Left renal cortex interstitium (tissue), 4 donors: ENCODE measurements around the gene HRH3. TPM values are rescaled to one million over a fixed set of nuclear protein-coding genes. Genes with fewer than 3 reads are reported as not detected.

Source experiments
- DNase-seq, 4 donors: peaks; one replicate each; pipeline ENCODE4 v3.0.0-alpha.2; 2013; ENCODE audit warnings: low read depth in 4 of 4, low spot score in 2 of 4, missing footprints in 1 of 4
- polyA plus RNA-seq, 4 donors: library from polyadenylated mRNA; unstranded; fragments of 120-200 nt; gene quantifications; one replicate each; pipeline ENCODE4 v1.2.1, GENCODE V29; 2013; ENCODE audit not compliant: insufficient read length in 4 of 4

The HRH3 gene
- polyA plus RNA-seq, 4 donors = 0.08 to 0.21 (median 0.14) TPM; not detected in 1

DNA sequence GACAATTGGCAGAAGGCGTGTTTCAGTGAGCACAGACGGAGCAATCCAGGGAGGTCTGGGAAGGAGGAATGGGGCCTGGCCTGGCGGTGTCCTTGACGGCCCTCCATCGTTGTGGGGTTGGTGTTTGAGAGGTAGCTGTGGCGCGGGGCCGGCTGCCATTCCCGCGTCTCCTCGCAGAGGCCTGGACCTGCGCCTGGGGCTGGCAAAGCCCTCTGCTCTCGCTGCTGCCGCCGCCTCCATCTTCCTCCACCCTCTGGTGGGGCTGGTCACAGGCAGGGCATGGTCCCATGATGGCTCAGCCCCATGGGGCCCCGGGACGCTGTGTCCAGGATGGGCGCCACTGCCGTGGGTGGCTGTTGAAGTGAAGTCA is 25.8 kb upstream of the HRH3 start:
- no peak for DNase-seq

DNA sequence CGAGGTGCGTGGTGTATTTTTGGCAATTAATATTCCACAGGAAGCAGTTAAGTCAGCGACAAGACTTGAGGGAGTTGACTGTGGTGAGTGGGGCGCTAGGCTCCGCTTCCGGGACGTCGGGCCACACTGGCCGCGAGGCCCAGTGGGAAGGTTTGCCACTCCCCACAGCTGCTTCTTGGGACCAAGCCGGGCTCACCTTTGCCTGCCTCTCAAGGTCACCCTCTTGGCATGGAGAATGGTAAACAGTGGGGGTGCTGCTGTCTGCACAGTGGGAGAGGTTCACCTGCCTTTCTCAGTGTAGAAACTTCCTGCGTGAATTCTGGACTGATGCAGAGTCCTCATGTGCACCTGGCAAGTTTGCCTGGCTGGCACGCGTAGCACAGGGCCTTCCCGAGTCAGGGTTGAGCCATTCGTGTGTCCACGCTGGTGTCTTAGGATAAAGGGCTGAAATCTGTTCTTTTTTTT is 24.6 kb upstream of the HRH3 start:
- DNase-seq = no peak

DNA sequence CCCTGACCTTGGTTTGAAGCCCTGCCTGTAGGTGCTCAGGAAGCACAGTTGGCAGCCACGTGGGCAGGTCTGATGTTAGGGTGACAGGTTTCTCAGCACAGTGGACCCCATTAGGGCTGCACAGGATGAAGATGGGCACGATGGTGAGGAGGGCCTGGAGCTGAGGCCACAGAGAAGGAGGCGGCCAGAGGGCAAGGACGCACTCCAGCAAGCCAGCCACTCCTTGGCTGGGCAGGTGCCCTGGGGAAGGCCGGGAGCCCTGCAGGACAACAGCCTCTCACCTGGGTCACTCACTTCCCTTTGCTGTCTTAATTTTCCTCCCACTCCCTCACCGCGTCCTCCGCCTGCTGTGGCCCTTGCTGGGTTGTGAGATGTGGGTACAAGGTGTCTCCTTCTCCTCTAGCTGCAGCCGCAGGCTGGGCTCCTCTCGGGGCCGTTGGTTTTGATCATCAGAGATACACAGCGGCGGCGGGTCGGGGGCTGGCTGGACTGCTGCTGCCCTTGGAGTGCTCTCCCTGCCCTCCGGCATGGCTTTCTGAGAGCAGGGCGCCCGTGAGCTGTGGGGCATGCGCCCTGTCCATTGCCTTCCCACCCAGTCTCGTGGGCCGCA is 23.9 kb upstream of the HRH3 start:
- DNase-seq = no peak

- no peak for DNase-seq
Measured at GRCh38 chr20:62243106-62243505, 23.0 kb upstream of the HRH3 start.

DNA sequence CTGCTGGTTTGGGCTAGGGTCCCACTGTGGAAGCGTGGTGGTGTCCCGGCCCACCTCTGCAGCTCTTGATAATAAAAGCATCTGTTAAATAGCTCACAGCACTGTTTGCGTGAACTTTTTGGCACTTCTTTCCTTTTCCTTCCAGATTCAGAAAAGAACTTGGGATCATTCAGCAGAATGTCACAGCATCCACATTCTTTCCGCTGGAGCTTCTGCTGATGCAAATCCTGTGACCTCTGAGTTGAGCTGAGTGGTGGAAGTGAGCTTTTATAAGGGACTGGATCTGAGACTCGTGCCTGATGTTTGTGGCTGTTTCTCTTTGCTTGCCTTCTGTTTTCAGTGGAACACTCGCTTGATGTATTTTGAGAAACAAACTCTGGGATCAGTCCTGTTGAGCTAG is 22.1 kb upstream of the HRH3 start:
- no peak for DNase-seq

DNA sequence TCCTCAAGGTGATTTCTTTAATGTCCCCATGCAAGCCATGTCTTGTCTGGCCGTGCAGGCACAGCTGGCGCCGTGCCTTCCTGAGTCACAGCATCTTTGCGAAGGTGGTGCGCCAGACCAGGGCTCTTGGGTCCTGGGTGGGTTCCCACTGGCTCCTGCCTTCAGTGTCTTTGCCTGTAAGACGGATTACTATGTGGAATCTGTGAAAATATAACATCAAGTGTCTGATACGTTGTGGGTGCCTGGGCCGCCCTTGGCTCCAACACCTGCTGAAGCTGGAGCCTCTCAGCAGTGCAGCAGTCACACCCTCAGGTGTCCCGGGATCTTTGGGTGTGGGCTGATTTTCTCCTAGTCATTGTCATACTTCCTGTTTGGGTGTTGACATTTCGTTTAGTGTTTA is 21.4 kb upstream of the HRH3 start:
- DNase-seq = no peak

GRCh38 chr20:62240020-62240685 is 20.1 kb upstream of the HRH3 start:
- no peak for DNase-seq

DNA sequence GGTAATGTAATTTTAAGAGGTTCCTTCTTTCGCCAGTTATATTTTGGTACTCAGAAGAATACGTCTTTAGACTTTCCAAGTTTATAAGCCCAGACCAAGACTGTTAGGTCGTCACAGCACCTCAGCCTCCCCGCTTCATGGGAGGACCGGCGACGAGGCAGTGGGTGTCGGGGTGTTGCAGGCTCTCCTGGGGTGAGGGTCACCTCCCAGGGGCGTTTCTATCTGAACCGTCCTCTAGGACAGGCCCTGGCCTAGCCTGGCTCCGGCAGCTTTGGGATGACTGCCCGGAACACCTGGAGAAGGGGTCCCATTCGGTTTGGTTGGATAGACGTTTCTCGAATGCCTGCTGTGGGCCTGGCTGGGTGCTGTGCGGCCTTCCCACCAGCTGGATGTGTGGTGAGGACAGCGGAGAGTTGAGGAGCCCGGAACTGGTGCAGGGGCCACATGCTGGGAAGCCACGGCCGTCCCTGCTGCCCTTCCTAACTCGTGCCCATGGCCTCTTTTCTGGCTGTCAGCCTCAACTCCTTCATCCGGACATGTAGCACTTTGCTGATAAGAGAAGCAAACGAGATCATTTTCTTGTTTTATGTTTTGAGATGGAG is 19.3 kb upstream of the HRH3 start:
- DNase-seq = no peak

- no peak for DNase-seq
Measured at GRCh38 chr20:62238569-62239277, 18.6 kb upstream of the HRH3 start.

- peak; percentile 92 to 95 (median 94) for DNase-seq
Measured at GRCh38 chr20:62237801-62238568, 17.9 kb upstream of the HRH3 start, which contains the start of gene OSBPL2. TSS of gene OSBPL2 (plus strand) at chr20:62238521. CDS start at chr20:62256185, 17,664 bp downstream.

GRCh38 chr20:62237514-62237800 is 17.4 kb upstream of the HRH3 start:
- no peak for DNase-seq

GRCh38 chr20:62236766-62237513 is 16.9 kb upstream of the HRH3 start:
- DNase-seq = no peak

GRCh38 chr20:62236200-62236599 is 16.1 kb upstream of the HRH3 start:
- DNase-seq = no peak

DNA sequence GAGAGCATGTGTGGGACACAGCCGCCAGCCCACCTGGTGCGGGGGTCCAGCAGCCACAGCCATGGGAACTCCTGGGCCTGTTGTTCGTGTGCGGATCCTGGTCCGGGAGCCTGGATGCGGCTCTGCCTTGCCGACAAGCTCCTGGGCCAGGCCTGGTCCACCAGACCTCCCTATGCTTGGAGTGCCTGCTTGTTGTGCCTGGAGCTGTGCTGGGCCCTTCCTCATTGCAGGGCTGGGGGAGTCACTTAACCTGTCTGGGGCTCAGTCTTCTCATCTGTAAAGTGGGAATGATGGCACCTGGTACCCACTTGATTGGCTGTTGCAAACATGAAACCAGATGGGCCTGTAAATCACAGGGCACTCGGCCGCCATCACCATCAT is 15.7 kb upstream of the HRH3 start:
- no peak for DNase-seq

- no peak for DNase-seq
Measured at GRCh38 chr20:62235001-62235776, 15.1 kb upstream of the HRH3 start.

DNA sequence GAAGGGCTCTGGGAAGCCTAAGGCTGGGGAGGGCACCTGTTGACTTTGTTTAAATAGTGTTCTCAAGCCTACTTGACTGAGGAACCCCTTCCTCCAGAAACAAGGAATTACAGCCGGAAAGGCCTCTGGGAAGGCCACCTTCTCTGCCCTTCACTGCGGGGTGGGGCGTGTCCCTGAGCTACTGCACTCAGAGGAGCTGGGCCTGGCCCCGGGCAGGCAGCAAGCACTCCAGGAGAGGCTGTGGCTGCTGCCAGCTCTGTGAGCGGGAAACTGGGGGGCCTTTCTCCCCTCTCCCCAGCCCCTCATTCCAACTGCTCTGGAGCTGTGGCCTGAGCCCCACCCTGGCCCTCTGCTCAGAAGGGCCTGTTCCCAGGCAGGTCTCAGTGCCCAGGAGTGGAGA is 14.3 kb upstream of the HRH3 start:
- DNase-seq = no peak

GRCh38 chr20:62233684-62234083 is 13.6 kb upstream of the HRH3 start:
- no peak for DNase-seq

GRCh38 chr20:62232770-62233645 is 12.9 kb upstream of the HRH3 start:
- no peak for DNase-seq
